ENCODE data around the gene GMIP. TPM values are rescaled to one million over a fixed set of nuclear protein-coding genes. Genes with fewer than 3 reads are reported as not detected.

Gene GMIP
- total RNA-seq, 2 experiments from 2014 or later: 110 to 111 TPM

DNA sequence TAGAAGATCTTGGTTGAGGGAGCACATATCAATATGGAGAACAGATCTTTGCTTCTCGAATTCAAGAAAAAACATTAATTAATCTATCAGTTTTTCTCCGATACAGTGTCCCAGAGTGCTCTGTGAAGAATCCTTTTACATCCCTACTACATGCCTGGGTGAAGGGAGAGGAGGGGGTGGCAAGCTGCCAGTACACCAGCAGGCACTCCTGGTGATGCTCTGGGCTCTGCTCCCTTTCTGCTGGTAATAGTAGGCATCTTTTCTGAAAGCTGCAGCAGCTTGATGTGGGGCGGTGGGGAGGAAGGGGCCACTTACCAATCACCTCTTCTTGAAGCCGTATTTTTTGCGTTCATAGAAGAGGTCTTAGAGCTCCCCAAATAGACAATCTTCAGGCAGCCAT is 55.7 kb downstream of the GMIP start:
- no peak for DNase-seq
- Mint-ChIP-seq H3K4me3 (no peak overlapping the region), H3K27ac (peak overlapping the region; percentile 92), H3K9me3 (ENCODE audit: low read depth) (no peaks in the 10 kb centered on the region), H3K4me1 (peaks cover 72% of the 10 kb centered on the region), H3K36me3 (peaks cover 42% of the 10 kb centered on the region), H3K27me3 (no peaks in the 10 kb centered on the region)
- ATAC-seq: no peak
- CTCF ChIA-PET: interaction anchor here (0.7 to 1.3 kb wide), 3 partner anchors 33 to 266 kb away, joined by 3 to 4 read pairs (median 3); no protein-coding TSS in a partner anchor

DNA sequence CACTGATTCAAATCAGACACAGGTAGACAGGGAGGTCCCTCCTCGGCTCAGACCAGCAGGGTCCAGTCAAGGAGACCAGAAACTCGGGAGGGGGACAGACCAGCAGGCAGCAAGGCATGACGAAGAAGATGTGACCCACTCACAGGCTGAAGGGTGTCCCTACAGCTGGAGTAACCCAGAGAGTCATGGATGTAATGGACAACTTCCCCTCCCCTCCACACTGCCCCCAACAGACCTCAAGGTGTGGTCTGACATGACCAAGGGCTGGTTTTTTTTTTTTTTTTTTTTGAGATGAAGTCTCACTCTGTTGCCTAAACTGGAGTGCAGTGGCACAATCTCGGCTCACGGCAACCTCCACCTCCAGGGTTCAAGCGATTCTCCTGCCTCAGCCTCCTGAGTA is 59.1 kb downstream of the GMIP start:
- CTCF ChIA-PET: interaction anchor here (0.7 to 2.2 kb wide), 6 partner anchors 15 to 52 kb away, joined by 3 to 8 read pairs (median 6); no protein-coding TSS in a partner anchor
- ATAC-seq (no peak), DNase-seq (no peak)
- peaks cover 26% of the 10 kb centered on the region for H3K36me3 Mint-ChIP-seq
- H3K4me3 Mint-ChIP-seq: no peak overlapping the region
- peaks cover 54% of the 10 kb centered on the region for H3K4me1 Mint-ChIP-seq
- H3K27ac Mint-ChIP-seq: no peak overlapping the region
- H3K9me3 Mint-ChIP-seq (ENCODE audit: low read depth): no peaks in the 10 kb centered on the region
- no peaks in the 10 kb centered on the region for H3K27me3 Mint-ChIP-seq

DNA sequence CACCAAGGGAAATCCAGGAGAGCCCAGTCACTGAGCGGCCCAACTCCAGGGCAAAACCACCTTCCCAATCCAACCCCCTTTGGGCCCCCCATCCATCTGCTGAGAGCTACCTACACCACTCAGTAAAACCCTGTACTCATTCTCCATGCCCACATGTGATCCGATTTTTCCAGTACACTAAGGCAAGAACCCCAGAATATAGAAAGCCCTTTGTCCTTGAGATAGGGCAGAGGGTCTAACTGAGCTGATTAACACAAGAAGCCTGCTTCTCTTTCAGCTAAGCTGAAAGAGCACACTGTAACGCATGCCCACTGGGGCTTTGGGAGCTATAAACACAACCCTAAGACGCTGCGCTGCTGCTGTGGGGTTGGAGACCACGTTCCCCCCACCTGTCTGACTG is 61.0 kb downstream of the GMIP start:
- no peak overlapping the region for H3K4me3 Mint-ChIP-seq

DNA sequence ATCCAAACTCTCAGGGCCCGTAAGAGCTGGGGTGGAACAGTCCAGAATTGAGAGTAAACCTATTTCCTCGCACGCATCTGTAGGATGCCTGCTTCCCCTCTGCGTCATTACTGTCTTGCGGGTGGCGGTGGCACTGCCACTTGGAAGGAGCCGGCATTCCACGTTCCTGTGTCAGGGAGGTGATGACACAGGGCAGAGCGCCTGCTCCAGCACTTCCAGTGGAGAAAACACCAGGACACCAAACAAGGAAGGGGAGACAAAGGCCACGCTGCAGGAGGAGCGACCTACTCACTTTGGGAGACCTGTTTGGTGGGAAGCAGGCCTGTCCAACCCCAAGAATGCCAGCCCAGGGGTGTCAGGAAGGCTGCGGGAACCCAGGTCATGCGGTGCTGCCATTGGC is 62.1 kb downstream of the GMIP start:
- Mint-ChIP-seq H3K27ac (peak overlapping the region; percentile 44), H3K36me3 (peaks cover 10% of the 10 kb centered on the region), H3K9me3 (ENCODE audit: low read depth) (no peaks in the 10 kb centered on the region), H3K4me1 (peaks cover 38% of the 10 kb centered on the region), H3K4me3 (no peak overlapping the region), H3K27me3 (no peaks in the 10 kb centered on the region)
- DNase-seq (no peak), ATAC-seq (no peak)
- CTCF ChIA-PET: interaction anchor here (1.0 to 1.5 kb wide), 2 partner anchors 27 to 63 kb away, joined by 3 to 4 read pairs; no protein-coding TSS in a partner anchor

More for the DNA sequence above, 61.0 kb downstream of the GMIP start:
- Mint-ChIP-seq H3K4me1 (peaks cover 38% of the 10 kb centered on the region), H3K27ac (peak overlapping the region; percentile 16), H3K36me3 (peaks cover 11% of the 10 kb centered on the region), H3K27me3 (no peaks in the 10 kb centered on the region), H3K9me3 (ENCODE audit: low read depth) (no peaks in the 10 kb centered on the region)
- CTCF ChIA-PET: interaction anchor here (1.0 to 2.2 kb wide), 4 partner anchors 14 to 50 kb away, joined by 4 to 8 read pairs (median 7); no protein-coding TSS in a partner anchor
- DNase-seq (no peak), ATAC-seq (no peak)

DNA sequence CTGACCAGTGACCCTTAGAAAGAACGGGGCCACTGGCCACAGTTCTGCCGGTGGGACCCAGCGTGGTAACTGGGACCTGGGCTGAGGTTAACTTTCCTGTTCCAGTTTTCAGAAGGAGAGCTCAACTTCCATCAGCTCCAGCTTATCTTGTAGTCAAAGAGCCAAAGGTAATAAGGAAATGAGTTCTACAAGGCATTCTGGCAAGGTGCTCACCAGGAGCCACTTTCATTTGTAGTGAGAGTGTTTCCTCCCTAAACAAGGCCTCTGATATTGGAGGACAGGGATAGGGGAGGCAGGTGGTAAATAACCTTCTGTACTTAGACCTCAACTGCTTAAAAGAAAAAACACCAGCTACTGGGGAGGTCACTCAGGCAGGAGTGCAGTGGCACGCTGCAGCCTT is 63.0 kb downstream of the GMIP start:
- no peak for DNase-seq
- Mint-ChIP-seq H3K27me3 (no peaks in the 10 kb centered on the region), H3K4me1 (peaks cover 29% of the 10 kb centered on the region), H3K36me3 (peaks cover 13% of the 10 kb centered on the region), H3K27ac (peak overlapping the region; percentile 15), H3K9me3 (ENCODE audit: low read depth) (no peaks in the 10 kb centered on the region), H3K4me3 (no peak overlapping the region)
- CTCF ChIA-PET: interaction anchor here (0.9 to 1.5 kb wide), 4 partner anchors 26 to 64 kb away, joined by 3 to 5 read pairs (median 3); no protein-coding TSS in a partner anchor
- ATAC-seq: no peak

DNA sequence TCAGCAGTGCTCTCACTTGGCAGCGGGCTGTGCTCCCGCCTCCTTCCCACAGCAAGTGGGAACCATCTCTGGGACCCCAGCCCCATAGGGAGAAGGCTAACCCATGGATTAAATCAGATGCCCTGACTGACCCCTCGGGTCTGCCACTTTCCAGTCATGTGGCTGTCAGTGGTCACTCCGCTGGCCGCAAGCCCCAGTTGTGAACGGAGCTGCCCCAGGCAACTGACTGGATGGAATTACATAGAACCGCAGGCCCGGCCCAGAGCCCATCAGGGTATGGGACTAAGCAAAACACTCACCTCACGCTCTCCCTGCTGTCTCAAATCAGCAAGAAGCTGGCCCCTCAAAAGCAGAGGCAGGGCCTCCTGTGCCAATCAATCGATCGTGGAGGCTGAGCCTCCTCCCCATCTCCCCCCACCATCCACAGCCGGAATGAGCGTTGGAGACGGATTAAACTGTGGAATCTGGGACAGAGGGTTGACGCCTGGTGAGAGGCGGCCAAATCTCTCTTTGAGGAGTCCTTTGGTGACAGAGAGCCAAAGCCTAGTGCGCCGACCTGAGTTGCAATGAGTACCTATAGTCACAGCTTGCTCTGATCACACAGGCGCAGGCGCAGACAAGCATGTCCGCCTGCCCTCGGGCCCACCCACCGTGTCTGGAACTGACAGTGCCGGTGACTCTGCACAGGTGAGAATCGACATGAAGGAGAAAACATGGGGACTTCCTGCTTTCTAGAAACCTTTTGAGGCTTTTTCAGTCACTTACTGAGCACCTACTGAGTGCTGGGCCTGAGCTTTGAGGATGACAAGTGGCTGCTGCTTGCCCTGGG is 63.7 kb downstream of the GMIP start:
- no peak overlapping the region for H3K4me3 Mint-ChIP-seq
- no peak overlapping the region for H3K27ac Mint-ChIP-seq
- no peaks in the 10 kb centered on the region for H3K9me3 Mint-ChIP-seq (ENCODE audit: low read depth)
- H3K27me3 Mint-ChIP-seq: no peaks in the 10 kb centered on the region
- peaks cover 26% of the 10 kb centered on the region for H3K4me1 Mint-ChIP-seq
- H3K36me3 Mint-ChIP-seq: peaks cover 12% of the 10 kb centered on the region
- CTCF ChIA-PET: interaction anchor here (1.1 to 2.3 kb wide), 2 partner anchors 25 to 48 kb away, joined by 5 to 6 read pairs; no protein-coding TSS in a partner anchor
- no peak for DNase-seq
- ATAC-seq: no peak

Other genes with a start within 250 kb of the GMIP start
- gene GATAD2A, start 238.0 kb downstream of the GMIP start, total RNA-seq: 100 to 1,000 TPM; 159 to 161 TPM
- 1 to 10 TPM; 4.2 to 6.3 TPM for gene TSSK6, start 128.1 kb downstream of the GMIP start, total RNA-seq
- 100 to 1,000 TPM; 372 to 417 TPM for gene NDUFA13, start 127.4 kb downstream of the GMIP start, total RNA-seq
- gene YJEFN3, start 114.7 kb downstream of the GMIP start, total RNA-seq: 1 to 10 TPM; 7.4 to 9.9 TPM
- gene CILP2, start 105.4 kb downstream of the GMIP start, total RNA-seq: under 1 TPM; 0.12 to 0.15 TPM
- gene PBX4, start 25.0 kb downstream of the GMIP start, total RNA-seq: 10 to 100 TPM; 39.9 to 62.3 TPM
- 10 to 100 TPM; 39.4 to 46.1 TPM for gene LPAR2, start 15.4 kb downstream of the GMIP start, total RNA-seq
- 100 to 1,000 TPM; 114 to 131 TPM for gene ATP13A1, start 20.0 kb upstream of the GMIP start, total RNA-seq
- gene ZNF101, start 25.2 kb upstream of the GMIP start, total RNA-seq: 10 to 100 TPM; 75.0 to 93.7 TPM
- 1 to 10 TPM; 5.6 to 6.9 TPM for gene ZNF14, start 89.5 kb upstream of the GMIP start, total RNA-seq
- 10 to 100 TPM; 16.8 to 27.4 TPM for gene ZNF506, start 178.1 kb upstream of the GMIP start, total RNA-seq
- 10 to 100 TPM; 19.9 to 20.2 TPM for gene ZNF253, start 222.2 kb upstream of the GMIP start, total RNA-seq